ENCODE results near the gene TAF11. TPM values are rescaled to one million over a fixed set of nuclear protein-coding genes. Genes with fewer than 3 reads are reported as not detected.

The TAF11 gene
- total RNA-seq, 4 donors from 2014 or later: 6.4 to 35.1 (median 19.9) TPM

GRCh38 chr6:34924831-34925625, 37.2 kb upstream of the TAF11 start:
- no peak for DNase-seq
- H3K9me3 ChIP-seq: no peaks in the 10 kb centered on the region
- intact Hi-C loops (cut with DNase I; ENCODE audit: low total_unique reads): no loop called here
- in situ Hi-C loops (cut with MboI; ENCODE audit: low pct_ligation_motif_present in 1 of 4, low pct_unique_long_range_greater_than_20kb in 1 of 4, low sequenced_read_pairs in 3 of 4): no loop called here
- no peak for TF ChIP-seq EP300 (IDR thresholded peaks at IDR 0.05; ENCODE audit: low read depth)
- no peak for TF ChIP-seq CTCF (IDR thresholded peaks at IDR 0.05)
- TF ChIP-seq POLR2A (IDR thresholded peaks at IDR 0.05): no peak
- no peak for TF ChIP-seq POLR2AphosphoS5 (IDR thresholded peaks at IDR 0.05)
- H3K27ac ChIP-seq: no peak overlapping the region
- 76 to 93% methylated on average over 6 to 9 of the region's 9 CpGs for WGBS, 2 donors (ENCODE audit: low coverage in 1 of 2)
- H3K4me3 ChIP-seq: no peak overlapping the region
- H3K27me3 ChIP-seq: no peaks in the 10 kb centered on the region
- peaks cover 0 to 10% (median 0%) of the 10 kb centered on the region in 4 donors for H3K4me1 ChIP-seq
- H3K36me3 ChIP-seq: no peaks in the 10 kb centered on the region

GRCh38 chr6:34922177-34922663, 34.4 kb upstream of the TAF11 start:
- WGBS, 2 donors (ENCODE audit: low coverage in 1 of 2): 60 to 71% methylated on average over 1 to 3 of the region's 3 CpGs
- Histone ChIP-seq H3K4me3 (no peak overlapping the region), H3K4me1 (peaks cover 0 to 10% (median 3%) of the 10 kb centered on the region in 4 donors), H3K36me3 (no peaks in the 10 kb centered on the region), H3K9me3 (no peaks in the 10 kb centered on the region), H3K27ac (no peak overlapping the region), H3K27me3 (no peaks in the 10 kb centered on the region)
- TF ChIP-seq POLR2AphosphoS5 (IDR thresholded peaks at IDR 0.05): no peak
- no peak for TF ChIP-seq CTCF (IDR thresholded peaks at IDR 0.05)
- TF ChIP-seq POLR2A (IDR thresholded peaks at IDR 0.05): no peak
- TF ChIP-seq EP300 (IDR thresholded peaks at IDR 0.05; ENCODE audit: low read depth): no peak
- DNase-seq: no peak
- in situ Hi-C loops (cut with MboI; ENCODE audit: low pct_ligation_motif_present in 1 of 4, low pct_unique_long_range_greater_than_20kb in 1 of 4, low sequenced_read_pairs in 3 of 4): no loop called here
- intact Hi-C loops (cut with DNase I; ENCODE audit: low total_unique reads): no loop called here

GRCh38 chr6:34920097-34920496, 32.3 kb upstream of the TAF11 start:
- TF ChIP-seq POLR2A (IDR thresholded peaks at IDR 0.05) (no peak), POLR2AphosphoS5 (IDR thresholded peaks at IDR 0.05) (no peak), EP300 (IDR thresholded peaks at IDR 0.05; ENCODE audit: low read depth) (no peak), CTCF (IDR thresholded peaks at IDR 0.05) (no peak)
- Histone ChIP-seq H3K4me3 (no peak overlapping the region), H3K27ac (no peak overlapping the region), H3K27me3 (no peaks in the 10 kb centered on the region), H3K36me3 (no peaks in the 10 kb centered on the region), H3K4me1 (peaks cover 0 to 10% (median 3%) of the 10 kb centered on the region in 4 donors), H3K9me3 (no peaks in the 10 kb centered on the region)
- DNase-seq: no peak
- intact Hi-C loops (cut with DNase I; ENCODE audit: low total_unique reads) (no loop called here), in situ Hi-C loops (cut with MboI; ENCODE audit: low pct_ligation_motif_present in 1 of 4, low pct_unique_long_range_greater_than_20kb in 1 of 4, low sequenced_read_pairs in 3 of 4) (no loop called here)
- 85% methylated on average over 4 of the region's 4 CpGs; no CpG with 5 or more reads in 1 of the 2 donors for WGBS, 2 donors (ENCODE audit: low coverage in 1 of 2)

GRCh38 chr6:34919651-34920050, 31.8 kb upstream of the TAF11 start:
- 94 to 100% methylated on average over 1 of the region's 1 CpG for WGBS, 2 donors (ENCODE audit: low coverage in 1 of 2)
- Histone ChIP-seq H3K9me3 (no peaks in the 10 kb centered on the region), H3K4me1 (peaks cover 0 to 10% (median 3%) of the 10 kb centered on the region in 4 donors), H3K27me3 (no peaks in the 10 kb centered on the region), H3K4me3 (no peak overlapping the region), H3K27ac (no peak overlapping the region), H3K36me3 (no peaks in the 10 kb centered on the region)
- TF ChIP-seq POLR2A (IDR thresholded peaks at IDR 0.05) (no peak), EP300 (IDR thresholded peaks at IDR 0.05; ENCODE audit: low read depth) (no peak), CTCF (IDR thresholded peaks at IDR 0.05) (no peak), POLR2AphosphoS5 (IDR thresholded peaks at IDR 0.05) (no peak)
- DNase-seq: no peak
- in situ Hi-C loops (cut with MboI; ENCODE audit: low pct_ligation_motif_present in 1 of 4, low pct_unique_long_range_greater_than_20kb in 1 of 4, low sequenced_read_pairs in 3 of 4): no loop called here
- intact Hi-C loops (cut with DNase I; ENCODE audit: low total_unique reads): no loop called here

Measured in transverse colon (tissue), 4 donors.